Stimulated activated CD4-positive, alpha-beta T cell treated with anti-CD3 and anti-CD28 coated beads, Interleukin-1b, Interleukin-23, amount 100 ng/mL, for 4 hours (primary cell): ENCODE results near the gene RASSF7.
A peak's percentile ranks its signal among the peaks of the same experiment; 100 is the strongest.

Experiments used
- DNase-seq, 2 donors: peaks; one replicate each; pipeline ENCODE4 v3.0.0-alpha.2; 2020; ENCODE audit warnings: low read depth in 2 of 2

The RASSF7 gene

GRCh38 chr11:610146-610801 is 49.5 kb downstream of the RASSF7 start:
- DNase-seq: no peak

- no peak for DNase-seq
Observed at GRCh38 chr11:611001-611996, 50.5 kb downstream of the RASSF7 start.

GRCh38 chr11:612201-612960 is 51.6 kb downstream of the RASSF7 start:
- DNase-seq: no peak

- DNase-seq: no peak
Observed at GRCh38 chr11:612961-613300, 52.2 kb downstream of the RASSF7 start.

GRCh38 chr11:613369-613968 is 52.7 kb downstream of the RASSF7 start:
- DNase-seq: peak; percentile 77 to 86
